Measurements from ENCODE around the gene CDK5R1.

CDK5R1 gene

DNA sequence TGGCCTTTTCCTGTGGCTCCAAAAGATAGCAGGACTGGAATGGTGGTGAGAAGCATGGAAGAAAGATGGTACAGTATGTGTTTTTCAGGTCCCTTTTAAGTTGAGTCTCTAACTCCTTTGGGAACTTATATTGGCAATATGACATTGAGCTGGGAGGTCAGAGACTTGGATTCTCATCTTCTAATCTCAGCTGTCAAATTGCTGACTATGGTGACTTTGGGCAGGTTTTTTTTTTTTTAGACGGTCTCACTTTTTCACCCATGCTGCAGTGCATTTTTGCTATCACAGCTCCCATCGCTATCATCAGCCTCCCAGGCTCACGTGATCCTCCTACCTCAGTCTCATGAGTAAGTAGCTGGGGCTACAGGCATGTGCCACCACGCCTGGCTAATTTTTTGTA lies 15.1 kb upstream of the CDK5R1 start:
- no peak for DNase-seq (ENCODE audit: low spot score)

DNA sequence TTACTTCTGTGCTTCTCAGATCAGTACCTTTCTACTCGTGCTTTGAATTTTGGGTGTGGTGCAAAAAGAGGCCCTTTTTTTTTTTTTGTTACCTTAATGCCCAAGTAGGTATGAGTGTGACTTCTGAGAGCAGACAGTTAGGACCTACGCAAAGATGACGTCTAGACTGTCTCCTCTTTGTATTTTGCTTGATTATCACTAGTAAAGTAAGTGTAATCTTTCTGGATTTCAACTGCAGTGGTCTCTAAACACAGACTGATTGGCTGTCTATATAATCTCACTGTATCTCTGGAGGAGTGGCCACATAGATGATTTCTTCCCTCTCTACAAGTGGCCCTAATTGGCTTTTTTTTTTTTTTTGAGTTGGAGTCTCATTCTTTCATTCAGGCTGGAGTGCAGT lies 11.5 kb upstream of the CDK5R1 start:
- no peak for DNase-seq (ENCODE audit: low spot score)

DNA sequence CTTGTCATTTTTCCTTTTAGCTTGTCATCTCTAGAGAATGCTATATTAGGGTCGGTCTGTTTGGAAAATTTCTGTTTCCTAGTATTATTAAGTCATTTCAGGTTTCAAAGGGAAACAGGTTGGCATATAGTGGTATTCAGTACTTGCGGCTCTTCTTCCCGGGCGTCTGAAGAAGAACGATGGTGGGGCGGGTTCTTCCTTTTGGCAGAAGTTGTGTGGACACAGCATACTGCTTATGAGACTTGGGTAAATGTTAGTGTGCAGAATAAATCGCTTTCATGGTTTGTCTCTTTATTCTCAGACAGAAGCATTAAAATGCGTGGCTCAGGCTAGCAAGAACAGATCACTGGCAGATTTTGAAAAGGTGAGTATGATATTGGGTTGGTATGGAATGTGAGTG lies 9.6 kb upstream of the CDK5R1 start:
- DNase-seq (ENCODE audit: low spot score), result no peak

DNA sequence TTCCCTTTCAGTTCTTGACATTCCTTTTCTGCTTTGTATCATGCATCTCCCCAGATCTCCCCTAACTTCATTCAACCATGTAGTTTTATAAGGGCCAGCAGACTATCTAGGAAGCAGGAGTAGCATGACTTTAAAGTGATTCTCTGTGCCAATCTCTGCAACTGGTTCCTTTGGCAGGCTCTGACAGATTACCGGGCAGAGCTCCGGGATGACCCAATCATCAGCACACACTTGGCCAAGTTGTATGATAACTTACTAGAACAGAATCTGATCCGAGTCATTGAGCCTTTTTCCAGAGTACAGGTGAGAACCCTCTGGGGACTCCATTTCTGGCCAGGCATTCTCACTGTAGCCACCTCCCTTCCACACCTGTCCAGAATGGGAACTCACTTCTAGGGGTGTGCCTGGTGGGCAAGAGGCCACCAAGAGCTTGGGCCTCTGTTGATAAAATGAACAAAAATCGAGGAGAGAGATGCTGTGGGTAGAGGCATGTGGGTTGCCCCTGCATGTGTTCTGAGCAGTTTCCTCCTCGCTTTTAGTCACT lies 7.6 kb upstream of the CDK5R1 start:
- no peak for DNase-seq (ENCODE audit: low spot score)

DNA sequence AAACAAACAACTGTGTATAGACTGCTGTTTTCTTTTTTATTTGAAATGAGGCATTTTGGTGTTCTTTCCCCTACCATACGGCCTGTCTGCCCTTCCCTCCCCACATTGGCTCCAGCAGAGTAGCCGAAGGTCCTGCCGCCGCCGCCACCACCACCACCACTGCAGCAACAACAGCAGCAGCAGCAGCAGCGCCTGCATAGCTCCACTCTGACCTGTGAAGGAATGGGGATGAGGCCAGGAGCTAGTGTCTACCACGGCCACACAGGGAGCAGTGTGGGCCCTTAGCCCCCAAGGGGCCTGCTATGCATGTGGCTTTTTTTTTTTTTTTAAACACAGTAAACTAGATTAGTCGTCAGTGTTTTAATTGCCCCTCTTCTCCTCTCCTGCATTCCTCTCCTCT lies 5.6 kb upstream of the CDK5R1 start:
- no peak for DNase-seq (ENCODE audit: low spot score)

DNA sequence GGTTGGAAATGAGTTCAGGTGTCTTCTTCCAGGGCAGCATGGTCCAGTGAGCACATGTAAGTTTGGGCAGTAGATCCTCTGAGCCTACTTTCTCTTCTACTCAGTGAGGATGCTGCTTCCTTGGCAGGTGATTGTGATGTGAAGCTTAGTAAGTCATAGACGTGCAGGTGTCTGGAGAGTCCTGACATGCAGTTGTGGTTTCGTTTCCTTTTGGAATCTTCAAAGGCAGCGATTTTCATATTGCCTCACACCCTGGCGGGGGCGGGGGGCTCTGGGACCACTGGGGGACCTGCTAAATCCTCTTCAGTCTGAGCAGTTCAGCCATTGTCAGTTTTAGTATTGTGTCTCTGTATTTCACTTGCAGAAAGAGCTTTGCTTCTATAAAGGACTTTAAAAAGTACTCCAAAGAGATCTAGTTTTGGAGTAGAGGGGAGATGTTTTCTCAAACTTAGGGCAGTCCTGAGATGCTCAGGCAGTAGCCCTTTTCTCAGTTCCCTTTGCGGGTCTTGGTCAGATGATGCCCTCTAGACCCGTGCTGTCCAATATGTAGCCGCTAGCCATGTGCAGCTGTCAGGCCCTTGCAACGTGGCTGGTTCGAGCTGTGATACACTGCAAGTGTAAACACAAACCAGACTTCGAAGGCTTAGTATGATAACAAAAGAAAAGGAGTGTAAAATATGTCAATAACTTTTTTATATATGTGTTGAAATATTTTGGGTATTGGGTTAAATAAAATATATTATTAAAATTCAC lies 4.0 kb upstream of the CDK5R1 start:
- no peak for DNase-seq (ENCODE audit: low spot score)

DNA sequence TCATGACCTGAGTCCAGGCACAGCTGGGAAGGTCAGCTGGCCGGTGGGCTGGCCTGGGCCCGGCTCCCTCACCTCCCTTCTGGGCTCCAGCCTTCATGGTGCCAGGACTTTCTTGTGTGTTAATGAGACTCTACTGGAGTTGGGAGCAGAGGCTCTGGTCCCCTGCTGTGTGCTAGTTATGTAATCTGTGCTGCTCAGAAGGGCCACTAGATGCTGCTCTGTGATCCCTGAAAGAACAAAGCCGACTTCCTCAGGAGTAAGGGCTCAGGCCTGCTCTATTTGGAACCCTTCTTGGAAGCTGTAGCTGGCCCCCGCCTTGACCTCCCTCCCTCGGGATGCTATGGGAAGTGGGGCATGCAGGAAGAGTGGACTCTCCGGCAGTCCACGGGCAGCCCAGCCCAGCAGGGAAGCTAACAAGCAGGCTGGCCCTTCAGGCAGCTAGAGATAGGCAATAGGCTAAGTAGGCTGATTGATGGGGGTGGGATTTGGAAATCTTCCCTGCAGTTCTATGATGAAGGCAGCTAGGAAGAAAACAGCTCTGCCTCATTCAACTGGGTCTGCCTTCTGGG lies 3.3 kb upstream of the CDK5R1 start:
- peak; percentile 11 for DNase-seq (ENCODE audit: low spot score)

DNA sequence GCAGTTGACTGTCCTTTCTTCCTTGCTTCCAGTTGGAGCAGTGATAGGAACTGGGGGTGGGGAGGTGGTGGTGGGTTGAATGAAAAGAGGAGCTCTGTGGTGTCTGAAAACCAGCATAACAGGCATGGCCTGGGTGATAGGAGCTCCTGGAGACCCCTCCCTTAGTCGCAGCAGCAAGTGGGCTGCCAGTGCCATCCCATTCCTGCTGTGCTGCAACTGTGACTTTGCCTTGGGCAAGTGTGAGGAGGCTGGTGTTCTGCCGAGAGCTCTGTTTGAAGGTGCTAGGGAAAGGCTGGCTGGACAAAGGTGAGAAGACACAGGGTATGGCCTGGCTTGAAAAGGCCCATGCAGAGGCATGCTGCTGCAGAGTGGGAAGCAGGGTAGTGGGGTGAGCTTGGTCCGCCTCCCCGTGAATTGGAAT lies 2.7 kb upstream of the CDK5R1 start:
- DNase-seq (ENCODE audit: low spot score), result no peak

DNA sequence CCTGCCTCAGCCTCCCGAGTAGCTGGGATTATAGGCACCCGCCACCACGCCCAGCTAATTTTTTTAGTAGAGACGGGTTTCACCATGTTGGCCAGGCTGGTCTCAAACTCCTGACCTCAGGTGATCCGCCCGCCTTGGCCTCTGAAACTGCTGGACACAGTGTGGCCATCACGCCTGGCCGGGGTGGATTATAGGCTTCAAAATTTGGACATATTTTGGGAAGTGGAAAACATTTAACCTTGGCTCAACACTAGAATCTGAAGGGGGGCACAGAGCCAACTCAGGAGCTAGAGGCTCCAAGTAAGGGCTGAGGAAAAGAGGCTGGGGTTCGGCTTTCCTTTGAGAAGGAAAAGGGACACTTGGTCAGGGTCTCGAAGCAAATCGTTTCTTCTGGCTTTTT lies 2.2 kb upstream of the CDK5R1 start:
- no peak for DNase-seq (ENCODE audit: low spot score)

DNA sequence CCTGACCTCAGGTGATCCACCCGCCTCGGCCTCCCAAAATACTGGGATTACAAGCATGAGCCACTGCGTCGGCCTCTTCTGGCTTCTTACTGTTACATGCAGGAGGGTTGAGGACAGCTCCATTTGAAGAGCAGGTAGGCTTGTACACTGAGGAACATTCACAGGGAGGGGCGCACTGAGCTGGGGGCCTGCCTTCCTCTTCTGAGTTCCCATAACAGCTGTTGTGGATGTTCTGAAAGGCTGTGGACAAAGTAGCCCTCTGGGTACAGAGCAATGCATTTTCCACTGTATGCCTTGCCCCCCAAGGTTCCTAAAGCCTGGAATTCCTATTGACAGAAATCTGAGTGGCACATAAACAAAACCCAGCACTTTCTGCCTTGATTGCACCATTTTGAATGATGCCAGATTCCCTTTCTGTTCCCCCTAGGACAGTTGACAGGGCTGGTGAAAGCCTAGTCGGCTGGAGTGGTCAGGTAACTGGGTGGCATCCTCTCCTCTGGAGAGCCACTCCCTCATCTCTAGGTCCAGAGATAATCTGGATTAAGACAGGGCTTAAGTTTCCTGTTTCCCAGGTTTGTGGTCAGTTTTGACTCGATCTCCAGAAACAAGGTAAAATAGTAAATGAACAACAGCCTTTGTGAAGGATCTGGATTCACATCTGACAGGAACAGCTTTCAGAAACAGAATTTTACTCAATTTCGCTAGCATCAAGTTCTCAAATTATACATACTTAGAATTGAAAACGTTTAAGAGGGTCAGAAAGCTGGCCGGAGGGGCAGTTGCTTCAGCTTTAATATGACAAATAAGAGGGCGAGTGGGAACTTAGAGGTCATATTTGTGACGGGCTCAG lies 1.3 kb upstream of the CDK5R1 start:
- DNase-seq (ENCODE audit: low spot score), result no peak

DNA sequence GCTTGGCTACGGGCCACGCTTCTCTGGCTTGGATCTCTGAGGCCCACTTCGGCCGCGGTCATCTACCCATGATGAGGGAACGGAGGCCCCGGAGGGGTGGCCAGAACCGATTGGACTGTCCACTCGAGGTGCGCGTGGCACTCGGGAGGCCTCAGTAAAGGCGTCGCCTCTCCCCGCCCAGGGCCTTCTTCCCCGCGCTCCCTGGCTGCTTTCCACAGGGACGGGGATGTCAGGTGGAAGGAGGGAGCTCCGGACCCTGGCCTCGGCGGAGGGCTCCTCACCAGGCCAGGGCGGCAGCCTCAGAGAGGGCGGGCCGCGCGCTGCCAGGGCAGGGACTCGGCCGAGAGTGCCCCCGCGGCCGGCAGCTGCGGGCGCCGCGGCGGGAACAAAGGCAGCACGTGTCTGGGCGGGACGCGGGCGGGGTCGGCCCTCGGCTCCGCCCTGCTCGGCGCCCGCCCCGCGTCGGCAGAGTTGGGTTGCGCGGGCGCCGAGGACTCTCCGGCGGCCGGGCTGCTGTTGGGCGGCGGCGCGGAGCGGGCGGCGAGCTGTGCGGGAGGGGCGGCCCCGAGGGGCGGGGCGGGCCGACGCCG lies 587 bp upstream of the CDK5R1 start:
- DNase-seq (ENCODE audit: low spot score), result peak; percentile 50

DNA sequence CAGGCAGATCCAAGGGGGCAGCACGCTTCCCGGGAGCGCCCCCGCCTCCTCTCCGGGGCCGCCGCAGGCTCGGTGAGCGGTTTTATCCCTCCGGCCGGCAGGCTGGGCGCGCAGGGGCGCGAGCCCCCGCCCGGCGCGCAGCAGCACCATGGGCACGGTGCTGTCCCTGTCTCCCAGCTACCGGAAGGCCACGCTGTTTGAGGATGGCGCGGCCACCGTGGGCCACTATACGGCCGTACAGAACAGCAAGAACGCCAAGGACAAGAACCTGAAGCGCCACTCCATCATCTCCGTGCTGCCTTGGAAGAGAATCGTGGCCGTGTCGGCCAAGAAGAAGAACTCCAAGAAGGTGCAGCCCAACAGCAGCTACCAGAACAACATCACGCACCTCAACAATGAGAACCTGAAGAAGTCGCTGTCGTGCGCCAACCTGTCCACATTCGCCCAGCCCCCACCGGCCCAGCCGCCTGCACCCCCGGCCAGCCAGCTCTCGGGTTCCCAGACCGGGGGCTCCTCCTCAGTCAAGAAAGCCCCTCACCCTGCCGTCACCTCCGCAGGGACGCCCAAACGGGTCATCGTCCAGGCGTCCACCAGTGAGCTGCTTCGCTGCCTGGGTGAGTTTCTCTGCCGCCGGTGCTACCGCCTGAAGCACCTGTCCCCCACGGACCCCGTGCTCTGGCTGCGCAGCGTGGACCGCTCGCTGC lies 832 bp downstream of the CDK5R1 start:
- no peak for DNase-seq (ENCODE audit: low spot score)

DNA sequence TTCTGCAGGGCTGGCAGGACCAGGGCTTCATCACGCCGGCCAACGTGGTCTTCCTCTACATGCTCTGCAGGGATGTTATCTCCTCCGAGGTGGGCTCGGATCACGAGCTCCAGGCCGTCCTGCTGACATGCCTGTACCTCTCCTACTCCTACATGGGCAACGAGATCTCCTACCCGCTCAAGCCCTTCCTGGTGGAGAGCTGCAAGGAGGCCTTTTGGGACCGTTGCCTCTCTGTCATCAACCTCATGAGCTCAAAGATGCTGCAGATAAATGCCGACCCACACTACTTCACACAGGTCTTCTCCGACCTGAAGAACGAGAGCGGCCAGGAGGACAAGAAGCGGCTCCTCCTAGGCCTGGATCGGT lies 1.4 kb downstream of the CDK5R1 start:
- DNase-seq (ENCODE audit: low spot score), result no peak

DNA sequence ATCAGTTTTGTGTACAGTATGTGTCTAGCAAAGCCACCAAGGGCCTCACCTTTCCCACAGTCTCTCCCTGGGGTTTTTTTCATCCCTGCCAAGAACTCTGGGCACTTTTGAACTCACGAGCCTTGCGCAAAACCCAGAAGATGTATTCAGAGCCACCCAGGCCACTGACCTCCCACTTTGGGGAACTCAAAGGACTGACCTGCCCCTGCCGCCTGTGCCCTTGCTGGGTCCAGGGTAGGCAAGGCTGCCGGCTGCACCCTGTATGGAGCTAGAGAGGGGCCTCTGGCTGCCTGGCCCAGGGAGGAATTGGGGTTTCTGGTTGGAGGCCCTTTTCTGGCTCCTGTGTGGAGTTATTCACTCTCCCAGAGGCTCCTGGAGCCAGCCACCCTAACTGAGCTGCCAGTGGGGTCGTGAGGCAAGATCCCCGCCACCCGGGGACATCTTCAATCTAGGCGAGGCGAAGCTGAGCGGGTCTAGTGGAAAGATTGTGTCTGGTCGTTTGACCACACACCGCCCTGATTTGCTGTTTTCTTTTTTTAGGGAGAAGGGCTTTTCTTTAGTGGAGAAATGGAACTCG lies 1.9 kb downstream of the CDK5R1 start:
- DNase-seq (ENCODE audit: low spot score), result no peak

DNA sequence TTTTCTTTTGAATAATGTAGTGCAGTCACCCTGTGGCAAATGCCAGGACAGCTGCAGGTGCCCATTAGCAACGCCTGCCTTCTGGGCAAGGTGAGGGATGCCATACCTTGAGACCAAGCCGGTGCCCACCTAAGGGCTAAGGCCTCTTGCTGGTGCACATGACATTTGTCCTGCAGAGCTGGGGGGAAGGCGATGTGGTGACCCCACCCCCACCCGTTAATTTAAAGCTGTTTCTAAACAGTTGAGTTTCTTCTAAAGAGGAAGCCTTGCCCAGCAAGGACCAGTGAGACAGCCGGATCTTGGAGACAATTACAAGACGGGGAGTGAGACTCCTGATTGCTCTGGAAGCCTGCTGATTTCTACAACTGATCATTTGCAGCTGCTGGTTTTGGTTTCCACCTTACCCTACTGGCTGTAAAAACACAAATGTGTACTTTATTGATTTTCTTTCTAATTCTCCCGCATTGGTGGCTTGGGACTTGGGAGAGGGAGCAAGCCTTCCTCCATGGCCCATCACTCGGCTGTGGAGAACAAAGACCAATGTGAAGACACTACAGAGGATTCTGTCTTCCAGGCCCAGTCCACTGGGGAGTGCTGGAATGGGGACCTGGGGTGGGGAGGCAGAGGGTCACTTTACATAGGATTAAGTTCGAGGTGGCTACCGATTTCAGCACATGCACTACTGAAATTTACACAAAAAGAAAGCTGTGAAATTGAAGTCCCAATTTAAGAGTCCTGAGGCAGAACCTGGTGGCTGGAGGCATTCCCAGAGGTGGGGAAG lies 2.7 kb downstream of the CDK5R1 start:
- DNase-seq (ENCODE audit: low spot score), result no peak

DNA sequence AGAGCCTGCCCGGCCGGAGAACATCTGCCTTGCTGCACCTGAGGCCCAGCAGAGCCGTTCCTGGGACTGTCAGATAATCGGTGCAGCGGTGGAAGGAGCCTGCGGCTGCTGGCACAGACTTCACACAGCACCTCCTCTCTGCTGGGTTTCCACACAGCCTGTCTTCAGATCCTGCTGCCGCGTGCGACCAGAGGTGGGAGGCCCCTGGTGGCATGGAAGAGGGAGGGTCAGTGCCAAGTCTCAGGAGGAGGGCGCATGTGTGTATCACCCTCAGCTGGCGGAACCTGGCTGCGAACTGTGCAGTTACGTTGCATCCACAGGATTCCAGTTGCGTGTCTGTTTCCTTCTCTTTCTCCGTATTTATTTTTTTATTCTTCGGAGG lies 3.3 kb downstream of the CDK5R1 start:
- DNase-seq (ENCODE audit: low spot score), result no peak

DNA sequence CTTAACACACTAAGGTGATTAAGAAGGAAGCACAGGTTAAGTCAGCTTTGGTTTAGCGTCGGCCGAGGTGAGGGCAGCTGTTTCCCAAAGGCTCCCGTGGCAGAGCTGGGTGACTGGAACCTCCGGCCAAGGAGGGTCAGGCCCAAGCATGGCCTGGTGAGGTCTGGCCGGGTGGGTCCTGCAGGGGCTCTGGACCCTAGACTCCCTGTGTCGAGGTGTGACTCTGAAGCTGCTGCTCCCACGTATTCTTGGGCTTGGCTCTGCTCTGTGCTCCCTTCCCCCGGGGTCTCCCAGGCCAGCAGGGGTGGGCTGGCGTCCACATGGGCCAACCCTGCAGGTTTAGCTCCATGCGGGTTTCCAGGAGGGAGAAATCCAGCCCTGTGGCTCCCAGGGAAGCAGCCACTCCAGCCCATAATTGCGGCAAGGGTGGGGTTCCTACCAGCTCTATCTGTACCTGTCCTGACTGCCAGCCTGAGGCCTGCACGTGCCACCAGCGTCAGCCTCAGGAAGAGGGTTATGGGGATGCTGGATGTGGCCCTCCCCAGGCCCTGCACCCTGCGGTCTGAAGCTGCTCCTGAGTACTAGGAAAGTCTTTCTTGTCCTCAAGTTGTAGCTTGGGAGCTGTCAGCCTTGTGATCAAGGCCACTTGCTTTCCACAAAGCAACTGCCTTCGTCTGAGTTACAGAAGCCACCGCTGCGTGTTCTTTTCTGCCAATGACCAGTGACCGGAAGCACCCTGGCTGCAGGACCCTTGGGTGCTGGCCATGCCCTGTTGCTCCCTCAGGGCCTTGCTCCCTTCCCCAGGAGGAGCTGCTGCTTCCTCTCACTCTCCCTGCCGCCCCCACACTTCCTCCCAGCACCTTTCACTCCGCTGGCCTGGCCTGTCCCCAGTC lies 4.8 kb downstream of the CDK5R1 start:
- DNase-seq (ENCODE audit: low spot score), result no peak

DNA sequence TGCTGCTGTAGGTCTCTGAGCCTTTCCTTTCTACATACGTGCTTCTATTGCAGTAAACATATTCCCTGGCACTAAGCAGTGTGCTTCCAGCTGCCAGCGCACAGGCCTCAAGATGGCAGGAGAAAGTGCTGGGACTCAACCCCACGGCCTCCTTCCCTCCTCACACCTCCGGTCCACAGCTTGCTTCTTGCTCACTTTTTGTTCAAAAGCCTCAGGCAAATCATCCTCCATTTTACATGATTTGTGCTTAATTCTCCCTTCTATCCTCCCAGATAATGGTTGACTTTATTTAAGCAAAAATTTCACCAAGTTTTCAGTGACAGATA lies 5.4 kb downstream of the CDK5R1 start:
- no peak for DNase-seq (ENCODE audit: low spot score)

DNA sequence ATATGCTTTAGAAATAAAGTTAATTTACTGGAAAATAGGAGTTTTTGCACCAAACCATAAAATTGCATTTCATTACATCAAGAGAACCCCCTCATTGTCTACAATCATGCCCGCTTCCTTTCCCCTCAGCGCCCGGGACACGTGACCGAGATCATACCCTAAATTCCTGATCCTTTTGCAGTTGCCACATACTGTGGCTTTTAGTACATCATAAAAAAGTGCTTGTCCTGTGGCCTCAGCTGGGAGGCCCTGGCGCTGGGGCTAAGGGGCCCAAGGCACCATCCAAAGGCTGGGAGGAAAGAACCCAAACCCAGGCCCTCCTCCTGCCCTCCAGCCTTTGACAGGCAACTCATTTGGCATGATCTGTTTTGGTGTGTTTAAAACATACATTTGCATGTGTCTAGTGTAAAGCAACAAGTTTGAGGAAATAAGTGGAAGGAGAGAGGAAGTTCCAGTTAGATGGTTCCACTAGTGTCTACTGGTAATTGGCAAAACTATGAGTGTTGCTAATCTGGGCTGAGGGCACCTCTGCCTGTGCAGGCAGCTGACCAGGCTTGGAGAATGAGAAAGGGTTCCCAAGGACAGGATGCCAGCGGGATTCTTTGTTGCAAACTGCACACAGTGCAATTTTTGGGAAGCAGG lies 6.0 kb downstream of the CDK5R1 start:
- no peak for DNase-seq (ENCODE audit: low spot score)

All from activated CD4-positive, alpha-beta T cell treated with anti-CD3 and anti-CD28 coated beads, Interleukin-2, Interleukin-4, amounts not matched to agents 100 ng/mL and 50 ng/mL, durations not matched to agents 16 hours and 8 hours (primary cell).